HL-60/S4 treated with retinoic acid at 250 ng/mL for 4 days and 3 days (cell line): ENCODE results near the gene AIMP2.
"Not testable (repeated sequence)": the region's sequence is repeated elsewhere in the genome, so short reads cannot be mapped to it uniquely, and the experiment has no call there.

Experiments used
- in situ Hi-C: fragments of 300-500 bp; cut with MboI; formaldehyde crosslinking; loops from 2 replicates; pipeline ENCODE4 v1.7.0; 2022; ENCODE audit warnings: low sequenced_read_pairs

AIMP2 gene

DNA sequence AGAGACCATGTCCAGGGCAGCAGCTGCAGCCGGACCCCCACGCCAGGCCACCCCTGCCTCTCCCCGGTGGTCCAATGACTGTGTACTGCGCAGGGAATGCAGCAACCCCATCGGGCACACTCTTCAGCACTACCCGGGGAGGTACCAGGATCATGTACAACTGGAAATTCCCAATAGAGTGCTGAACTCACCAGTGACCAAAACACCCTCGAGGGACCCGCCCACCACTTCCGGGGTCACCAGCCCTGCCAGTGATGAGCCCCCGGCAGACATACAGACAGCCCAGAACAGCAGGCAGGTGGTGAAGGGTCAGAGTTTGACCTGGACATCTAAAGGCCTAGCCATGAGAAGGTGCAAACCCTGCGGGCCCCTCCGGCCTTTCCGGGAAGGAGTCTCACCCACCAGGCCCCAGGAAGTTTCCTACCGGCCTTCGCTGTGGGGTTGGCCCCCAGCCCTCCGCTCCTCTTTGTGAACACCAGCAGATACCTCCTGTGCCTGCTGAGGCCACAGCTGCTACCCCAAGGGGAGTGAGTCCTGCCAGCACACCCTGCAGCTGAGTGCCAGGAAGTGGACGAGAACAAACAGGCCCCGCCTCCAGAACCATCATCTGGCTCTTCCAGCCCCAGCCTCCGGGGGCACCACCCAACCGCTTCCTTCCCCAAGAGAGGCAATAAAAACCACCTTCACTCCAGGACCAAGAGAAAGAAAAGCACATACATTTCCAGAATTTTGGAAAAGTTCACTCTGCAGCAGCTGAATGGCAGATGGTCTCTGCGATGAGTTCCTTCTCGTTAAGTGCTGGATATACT is 17.1 kb downstream of the AIMP2 start:
- in situ Hi-C loops, result no loop called here

DNA sequence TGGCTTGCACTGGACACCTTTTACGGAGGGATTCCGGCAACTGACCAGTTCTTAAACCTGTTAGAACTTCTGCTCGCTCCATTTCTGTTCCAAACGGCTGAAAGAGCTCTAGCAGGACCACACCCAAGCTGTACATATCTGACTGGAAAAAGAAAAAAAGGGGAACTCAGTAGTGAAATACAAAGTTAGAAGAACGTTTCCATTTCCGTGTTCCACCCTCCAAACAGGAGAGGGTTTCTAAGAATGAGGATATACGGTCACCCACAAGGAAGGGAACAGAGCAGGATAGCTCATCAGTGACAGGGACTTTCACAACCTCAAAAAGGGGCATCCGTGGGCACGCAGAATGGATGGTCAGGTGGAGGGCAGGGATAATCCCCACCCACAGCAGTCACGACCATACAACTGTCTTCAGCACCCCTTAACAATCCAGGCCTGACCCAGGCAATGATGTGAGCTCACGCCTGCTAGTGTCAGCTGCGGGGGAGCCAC is 17.8 kb downstream of the AIMP2 start:
- in situ Hi-C loops, result no loop called here

- in situ Hi-C loops, result no loop called here
Measured at GRCh38 chr7:6027806-6028365, 18.8 kb downstream of the AIMP2 start.

DNA sequence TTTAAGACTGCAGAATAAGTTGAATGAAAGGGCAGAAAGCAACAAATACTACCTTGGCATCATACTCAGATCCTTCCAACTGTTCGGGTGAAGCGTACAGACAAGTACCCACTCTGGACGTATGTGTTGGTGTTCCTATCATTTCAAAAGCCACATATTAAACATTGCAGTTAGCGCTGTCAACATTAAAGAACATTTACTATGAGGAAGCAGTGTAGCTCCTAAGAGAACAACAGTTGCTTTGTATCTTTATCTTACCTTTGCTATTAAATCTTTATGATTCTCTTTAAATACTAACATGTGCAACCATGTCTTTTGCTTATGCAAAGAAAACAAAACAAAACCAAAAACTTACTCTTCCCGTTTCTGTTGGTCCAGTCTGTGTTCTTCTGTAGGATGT is 19.5 kb downstream of the AIMP2 start:
- in situ Hi-C loops, result no loop called here

DNA sequence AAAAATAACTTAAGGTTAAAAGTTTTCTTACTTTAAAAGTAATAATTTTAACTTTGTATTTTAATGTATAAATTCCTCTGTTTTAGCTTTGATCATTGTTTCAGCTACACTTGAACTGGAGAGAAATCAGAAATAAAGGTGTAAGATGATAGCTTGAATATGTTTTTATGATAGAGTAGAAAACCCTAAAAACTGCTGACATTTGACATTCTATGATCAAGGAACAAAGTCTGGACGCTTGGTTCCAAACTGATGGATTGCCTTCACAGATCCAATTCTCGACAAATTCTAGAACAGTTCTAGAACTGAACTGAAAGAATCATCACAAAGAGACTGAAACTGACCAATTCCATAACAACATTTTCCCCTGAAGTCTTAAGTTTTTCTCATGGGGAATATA is 21.9 kb downstream of the AIMP2 start, which contains the start of gene ANKRD61:
TSS of gene ANKRD61 (plus strand) at position 389 of the 400 bp plus-strand sequence. CDS start at position 389, 0 bp downstream.
- in situ Hi-C loops, result no loop called here

DNA sequence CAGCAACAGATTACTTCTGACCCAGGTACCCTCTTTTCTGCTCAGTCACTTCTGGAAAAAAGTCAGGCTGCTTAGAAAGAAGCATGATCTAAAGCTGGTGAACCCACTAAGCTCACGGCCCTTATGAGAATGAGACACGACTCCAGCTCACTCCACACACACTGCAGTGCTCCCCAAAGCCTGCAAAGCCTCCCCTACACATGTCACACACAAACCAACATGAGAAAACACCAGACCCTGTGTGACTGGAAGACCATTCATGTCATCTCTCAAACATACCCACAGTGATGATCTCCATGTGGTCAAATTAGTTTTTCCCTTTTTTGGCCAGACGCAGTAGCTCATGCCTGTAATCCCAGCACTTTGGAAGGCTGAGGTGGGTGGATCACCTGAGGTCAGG is 22.5 kb downstream of the AIMP2 start:
- in situ Hi-C loops, result no loop called here

DNA sequence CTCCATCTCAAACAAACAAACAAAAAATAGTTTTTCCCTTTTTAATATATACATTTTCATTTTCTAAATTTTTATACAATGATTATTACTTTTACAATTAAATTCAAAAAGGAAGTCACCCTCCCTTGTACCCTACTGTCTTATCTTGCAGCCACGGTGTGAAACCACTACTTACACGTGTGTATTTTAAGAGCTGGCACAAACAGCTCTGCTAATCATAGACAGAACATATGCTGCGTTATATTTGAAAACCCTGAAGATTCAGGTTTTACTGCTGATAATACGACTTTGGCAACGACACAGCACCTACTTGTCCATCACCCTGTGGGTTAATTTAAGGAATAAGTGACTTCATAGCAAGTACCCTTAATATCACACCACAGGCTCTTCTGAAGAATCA is 23.1 kb downstream of the AIMP2 start:
- in situ Hi-C loops, result no loop called here

GRCh38 chr7:6032641-6033040 is 23.6 kb downstream of the AIMP2 start:
- in situ Hi-C loops, result no loop called here

- in situ Hi-C loops, result no loop called here
Measured at GRCh38 chr7:6035165-6035564, 26.1 kb downstream of the AIMP2 start.

DNA sequence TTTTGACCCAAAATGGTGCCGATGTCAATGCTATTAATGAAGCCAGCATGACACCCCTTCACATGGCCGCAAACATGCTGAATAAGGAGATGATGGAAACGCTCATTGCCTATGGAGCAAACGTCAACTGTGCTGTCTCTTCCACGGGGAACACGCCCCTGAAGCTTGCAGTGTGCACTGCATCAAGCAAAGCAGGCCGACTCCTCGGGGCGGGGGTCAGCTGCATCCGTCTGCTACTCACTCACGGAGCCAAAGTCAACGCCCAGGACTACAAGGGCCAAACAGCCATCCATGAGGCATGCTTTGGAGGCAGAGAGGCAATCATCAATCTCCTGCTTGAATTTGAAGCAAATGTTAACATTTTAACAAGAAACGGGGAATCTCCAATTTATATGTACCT is 26.6 kb downstream of the AIMP2 start:
- in situ Hi-C loops, result no loop called here

- in situ Hi-C loops, result no loop called here
Measured at GRCh38 chr7:6049780-6050179, 40.7 kb downstream of the AIMP2 start.

- in situ Hi-C loops, result not testable (repeated sequence)
Measured at GRCh38 chr7:6051185-6051584, 42.1 kb downstream of the AIMP2 start.

DNA sequence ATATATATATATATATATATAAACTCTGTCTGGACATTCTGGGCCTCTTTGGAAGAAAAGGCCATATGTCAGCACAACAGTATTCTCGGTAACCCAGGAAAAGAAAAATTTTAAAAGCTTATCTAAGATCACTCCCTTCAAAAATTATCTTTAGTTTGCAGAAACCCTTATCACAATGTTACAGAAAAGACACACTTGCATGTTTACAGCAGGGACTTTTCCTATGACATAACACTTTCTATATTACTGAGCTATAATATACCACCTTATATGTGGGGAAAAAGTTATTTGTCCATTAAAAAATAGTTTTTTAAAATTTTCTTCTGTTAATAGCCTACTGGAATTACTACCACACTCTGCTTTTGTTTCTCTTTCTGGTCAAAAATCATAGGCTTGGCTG is 47.5 kb downstream of the AIMP2 start:
- in situ Hi-C loops, result no loop called here

DNA sequence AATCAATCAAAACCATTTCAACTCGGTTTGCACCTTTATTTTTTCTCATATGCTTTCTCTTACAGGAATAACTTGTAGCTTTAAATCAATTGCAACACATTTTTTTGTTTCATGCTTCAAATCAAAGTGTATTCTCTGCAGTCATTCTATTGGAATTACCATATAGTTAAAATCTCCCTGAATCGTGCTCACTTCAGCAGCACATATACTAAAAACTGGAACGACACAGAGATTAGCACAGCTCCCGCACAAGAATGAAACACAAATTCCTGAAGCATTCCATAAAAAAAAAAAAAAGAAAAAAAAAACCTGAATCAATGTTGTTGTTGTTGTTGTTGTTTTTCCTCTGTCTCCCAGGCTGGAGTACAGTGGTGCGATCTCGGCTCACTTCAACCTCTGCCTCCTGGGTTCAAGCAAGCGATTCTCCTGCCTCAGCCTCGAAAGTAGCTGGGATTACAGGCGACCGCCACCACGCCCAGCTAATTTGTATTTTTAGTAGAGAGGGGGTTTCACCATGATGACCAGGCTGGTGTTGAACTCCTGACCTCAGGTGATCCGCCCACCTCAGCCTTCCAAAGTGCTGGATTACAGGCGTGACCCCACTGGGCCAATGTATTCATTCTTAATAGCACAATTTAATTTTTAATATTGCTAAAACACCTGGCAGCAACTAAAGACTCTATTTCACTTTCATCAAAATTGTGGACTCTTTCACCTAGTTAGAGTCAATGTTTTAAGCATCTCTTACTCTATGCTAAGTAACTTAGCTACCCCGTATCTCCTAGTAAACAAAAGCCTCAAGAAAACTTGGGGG is 48.5 kb downstream of the AIMP2 start:
- in situ Hi-C loops, result no loop called here

DNA sequence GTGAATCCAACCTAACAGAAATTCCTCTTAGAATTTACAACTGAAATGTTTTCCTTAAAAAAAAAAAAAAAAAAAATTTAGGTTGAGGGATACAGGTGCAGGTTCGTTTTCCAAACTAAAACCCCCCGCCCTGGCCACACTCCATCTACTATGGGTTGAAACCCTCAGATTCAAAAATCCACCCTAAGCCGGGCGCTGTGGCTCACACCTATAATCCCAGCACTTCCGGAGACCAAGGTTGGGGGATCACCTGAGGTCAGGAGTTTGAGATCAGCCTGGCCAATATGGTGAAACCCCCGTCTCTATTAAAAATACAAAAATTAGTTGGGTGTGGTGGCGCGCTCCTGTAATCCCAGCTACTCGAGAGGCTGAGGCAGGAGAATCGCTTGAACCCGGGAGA is 50.9 kb downstream of the AIMP2 start:
- in situ Hi-C loops, result not testable (repeated sequence)

GRCh38 chr7:6071406-6071805 is 62.3 kb downstream of the AIMP2 start:
- in situ Hi-C loops, result no loop called here
